GM23338 (cell line): ENCODE results near the gene CCDC149.

ENCODE experiments used
- CREB1 ChIP-seq: fragments of 250-450 bp; sonication (Bioruptor Pico); IDR thresholded peaks from 2 replicates; pipeline ENCODE4 v1.5.0; 2020; ENCODE audit warnings: low read depth, mild to moderate bottlenecking, moderate library complexity
- CTCF ChIP-seq, 2 experiments: fragments of 200-600 bp in 1 of 2; sonication (generic) in 1 of 2; conservative IDR thresholded peaks; 2 replicates each; pipeline versions ENCODE4 v1.5.1 to v1.6.1; 2016 to 2017; ENCODE audit warnings: antibody characterized with exemption in 2 of 2, low read depth in 2 of 2, mild to moderate bottlenecking in 2 of 2, moderate library complexity in 1 of 2
- ETS1 ChIP-seq: IDR thresholded peaks from 2 replicates; pipeline ENCODE4 v1.6.1; 2016; ENCODE audit warnings: antibody characterized with exemption
- EZH2 ChIP-seq: fragments of 200-600 bp; sonication (generic); IDR thresholded peaks from one replicate; pipeline ENCODE4 v1.8.0; 2017; ENCODE audit warnings: antibody characterized with exemption, mild to moderate bottlenecking, low read depth; ENCODE audit not compliant: unreplicated experiment
- EZH2phosphoT487 ChIP-seq: fragments of 200-600 bp; sonication (generic); IDR thresholded peaks from one replicate; pipeline ENCODE4 v1.8.1; 2018; ENCODE audit warnings: antibody characterized with exemption; ENCODE audit not compliant: unreplicated experiment
- JUNB ChIP-seq: IDR thresholded peaks from one replicate; pipeline ENCODE4 v1.6.1; 2016; ENCODE audit warnings: antibody characterized with exemption; ENCODE audit not compliant: unreplicated experiment
- NANOG ChIP-seq: IDR thresholded peaks from 2 replicates; pipeline ENCODE4 v1.6.1; 2016; ENCODE audit warnings: antibody characterized with exemption, borderline replicate concordance
- POLR2AphosphoS5 ChIP-seq: IDR thresholded peaks from 2 replicates; pipeline ENCODE4 v1.6.1; 2016; ENCODE audit warnings: antibody characterized with exemption, low read depth
- REST ChIP-seq: IDR thresholded peaks from one replicate; pipeline ENCODE4 v1.6.1; 2018; ENCODE audit warnings: antibody characterized with exemption; ENCODE audit not compliant: unreplicated experiment
- ZNF114 ChIP-seq: fragments of 250-450 bp; sonication (Bioruptor Pico); IDR thresholded peaks from 2 replicates; pipeline ENCODE4 v1.5.0; 2020; ENCODE audit warnings: mild to moderate bottlenecking, moderate library complexity
- ZNF462 ChIP-seq: fragments of 250-450 bp; sonication (Bioruptor Pico); IDR thresholded peaks from 2 replicates; pipeline ENCODE4 v1.5.0; 2020; ENCODE audit warnings: mild to moderate bottlenecking, moderate library complexity

- TF ChIP-seq CTCF (conservative IDR thresholded peaks at IDR 0.05; ENCODE audit: low read depth in 2 of 2) = no peak
- TF ChIP-seq EZH2 = no peak
- no peak for TF ChIP-seq ZNF114
- no peak for TF ChIP-seq REST
- TF ChIP-seq NANOG = no peak
- no peak for TF ChIP-seq CREB1 (CRISPR knock-in tag)
- TF ChIP-seq EZH2phosphoT487 = no peak
- no peak for TF ChIP-seq POLR2AphosphoS5
- no peak for TF ChIP-seq ETS1
- TF ChIP-seq JUNB = no peak
- TF ChIP-seq ZNF462 (CRISPR knock-in tag) = no peak
These were observed 45.0 kb upstream of the CCDC149 start for GRCh38 chr4:24957886-24958285.
